GM10248 (cell line): ENCODE data around the gene SNF8.

Source experiments
- CTCF ChIA-PET: fragments of 300-600 bp; sonication (Branson Sonifier 250); formaldehyde crosslinking; extraction: SDS; loops from one replicate; lab custom pipeline; 2021; ENCODE audit warnings: antibody characterized with exemption; lab: Yijun Ruan, JAX
- POLR2A ChIA-PET: fragments of 350-650 bp; sonication (Branson Sonifier 250); formaldehyde crosslinking; extraction: SDS; loops from one replicate; lab custom pipeline; 2020; ENCODE audit warnings: antibody characterized with exemption; lab: Yijun Ruan, JAX
- DNase-seq: peaks from one replicate; pipeline ENCODE4 v3.0.0; 2012; ENCODE audit errors: extremely low spot score
- TF ChIP-seq, protein P1 (sequence below): IDR thresholded peaks from 2 replicates; pipeline ENCODE4 v1.5.1; 2012; ENCODE audit warnings: mild to moderate bottlenecking, low read depth; ENCODE audit errors: extremely low read depth, missing control alignments, control extremely low read depth

Gene SNF8

DNA sequence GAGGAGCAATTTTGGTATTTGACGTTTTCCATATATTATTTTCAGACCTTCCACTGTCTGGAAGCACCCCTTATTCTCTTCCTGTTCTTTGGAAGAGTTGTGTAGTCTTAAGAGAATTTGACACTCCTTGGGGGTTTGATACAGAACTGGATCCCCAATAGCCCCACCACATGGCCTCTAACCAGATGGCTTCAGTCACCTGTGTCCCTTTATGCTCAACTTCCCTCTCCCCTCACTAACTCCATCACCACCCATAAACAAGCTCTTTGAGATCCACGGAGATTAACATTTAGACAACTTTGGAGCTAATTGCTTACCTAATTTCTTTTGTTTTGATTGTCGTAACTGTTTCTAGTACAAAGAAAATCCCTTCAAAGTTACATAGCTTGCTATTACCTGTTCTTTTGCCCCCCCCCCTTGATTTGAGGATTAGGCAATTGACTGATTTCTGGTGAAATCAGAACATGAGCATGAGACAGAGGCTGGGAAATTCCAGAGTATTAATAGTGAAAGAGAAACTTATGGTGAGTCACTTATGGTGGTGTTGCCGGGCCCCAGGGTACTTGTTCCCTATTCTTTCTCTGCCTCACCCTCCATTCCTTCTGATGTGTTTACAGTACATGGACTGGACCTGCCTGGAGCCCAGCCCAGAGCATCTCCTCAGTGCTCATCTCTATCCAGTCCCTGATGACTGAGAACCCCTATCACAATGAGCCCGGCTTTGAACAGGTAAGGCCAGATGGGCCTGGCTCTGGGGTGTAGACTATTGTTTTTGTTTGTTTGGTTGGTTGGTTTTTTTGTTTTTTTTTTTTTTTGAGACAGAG, 29.0 kb downstream of the SNF8 start:
- CTCF ChIA-PET = interaction anchor here (0.9 to 2.2 kb wide), 9 partner anchors 8 to 237 kb away, joined by 3 to 10 read pairs (median 4); partner anchors contain the start of gene ATP5MC1
- POLR2A ChIA-PET = interaction anchor here (1.6 to 1.8 kb wide), 2 partner anchors 17 to 23 kb away, joined by 5 to 6 read pairs; partner anchors contain the start of gene ATP5MC1
- peak; percentile 76 for DNase-seq
- TF ChIP-seq, protein P1, sequence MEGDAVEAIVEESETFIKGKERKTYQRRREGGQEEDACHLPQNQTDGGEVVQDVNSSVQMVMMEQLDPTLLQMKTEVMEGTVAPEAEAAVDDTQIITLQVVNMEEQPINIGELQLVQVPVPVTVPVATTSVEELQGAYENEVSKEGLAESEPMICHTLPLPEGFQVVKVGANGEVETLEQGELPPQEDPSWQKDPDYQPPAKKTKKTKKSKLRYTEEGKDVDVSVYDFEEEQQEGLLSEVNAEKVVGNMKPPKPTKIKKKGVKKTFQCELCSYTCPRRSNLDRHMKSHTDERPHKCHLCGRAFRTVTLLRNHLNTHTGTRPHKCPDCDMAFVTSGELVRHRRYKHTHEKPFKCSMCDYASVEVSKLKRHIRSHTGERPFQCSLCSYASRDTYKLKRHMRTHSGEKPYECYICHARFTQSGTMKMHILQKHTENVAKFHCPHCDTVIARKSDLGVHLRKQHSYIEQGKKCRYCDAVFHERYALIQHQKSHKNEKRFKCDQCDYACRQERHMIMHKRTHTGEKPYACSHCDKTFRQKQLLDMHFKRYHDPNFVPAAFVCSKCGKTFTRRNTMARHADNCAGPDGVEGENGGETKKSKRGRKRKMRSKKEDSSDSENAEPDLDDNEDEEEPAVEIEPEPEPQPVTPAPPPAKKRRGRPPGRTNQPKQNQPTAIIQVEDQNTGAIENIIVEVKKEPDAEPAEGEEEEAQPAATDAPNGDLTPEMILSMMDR = no peak

DNA sequence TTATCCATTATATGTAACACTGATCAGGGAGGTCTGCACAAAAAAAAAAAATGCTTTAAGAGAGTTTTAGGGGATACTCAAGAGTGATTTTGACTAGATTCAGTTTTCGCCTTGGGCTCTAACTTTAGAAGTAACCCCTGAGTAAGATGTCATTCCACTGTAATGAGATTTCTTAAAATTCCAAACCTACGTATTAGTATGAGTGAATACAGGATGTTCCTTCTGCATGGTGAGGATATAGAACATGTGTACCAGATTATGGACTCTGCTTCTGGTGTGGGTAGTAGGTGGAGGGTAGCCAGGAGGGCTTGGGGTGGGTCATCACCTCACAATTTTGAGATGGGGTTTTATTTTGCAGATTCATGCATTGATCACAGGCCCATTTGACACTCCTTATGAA, 32.2 kb downstream of the SNF8 start:
- ChIA-PET CTCF (no interaction called here), POLR2A (no interaction called here)
- TF ChIP-seq, protein P1 = no peak
- no peak for DNase-seq

DNA sequence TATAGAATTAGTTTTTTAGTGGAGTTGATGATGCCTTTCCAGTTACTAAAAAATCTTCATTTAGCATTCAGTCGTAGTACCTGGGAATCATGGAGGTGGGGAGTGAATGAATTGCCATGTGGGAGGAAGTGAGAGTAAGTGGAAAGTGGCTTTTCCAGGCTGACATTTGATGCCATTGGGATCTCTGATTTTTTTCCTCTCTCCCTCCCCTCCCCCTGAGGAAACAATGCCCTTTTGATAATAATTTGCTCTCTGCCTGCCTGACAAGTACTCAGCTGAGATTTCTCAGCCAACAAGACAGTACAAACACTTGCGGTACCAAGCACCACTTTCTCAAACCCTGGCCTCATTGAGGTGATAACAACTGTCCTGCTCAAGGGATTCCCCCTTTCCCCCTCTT, 34.3 kb downstream of the SNF8 start:
- TF ChIP-seq, protein P1 = no peak
- ChIA-PET CTCF (interaction anchor here (1.2 kb wide), 1 partner anchor 38 kb away, joined by 3 read pairs; no protein-coding TSS in a partner anchor), POLR2A (no interaction called here)
- DNase-seq = no peak

DNA sequence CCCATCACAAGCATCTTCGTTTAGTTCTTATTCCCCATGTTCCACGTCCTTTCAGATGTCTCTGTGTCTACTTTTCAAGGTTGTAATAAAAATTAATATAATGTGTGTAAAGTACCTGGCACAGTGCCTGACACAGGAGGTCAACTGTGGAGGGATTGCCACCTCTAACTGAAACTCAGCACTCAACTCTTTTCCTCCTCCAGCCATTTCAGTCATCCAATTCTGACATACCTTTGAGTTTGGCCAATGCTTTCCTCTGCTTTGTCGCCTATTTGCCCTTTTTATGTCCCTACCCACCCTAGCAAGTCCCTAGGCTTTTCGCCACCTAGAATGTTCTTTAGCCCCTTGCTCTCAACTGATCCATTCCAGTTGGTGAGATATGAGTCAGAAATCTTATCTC, 34.9 kb downstream of the SNF8 start:
- DNase-seq = no peak
- TF ChIP-seq, protein P1 = no peak
- ChIA-PET POLR2A (interaction anchor here (0.6 to 2.0 kb wide), 2 partner anchors 17 to 104 kb away, joined by 4 to 7 read pairs; partner anchors contain the start of gene ATP5MC1), CTCF (interaction anchor here (2.9 kb wide), 3 partner anchors 16 to 31 kb away, joined by 8 to 17 read pairs (median 9); partner anchors contain the start of gene ATP5MC1)

DNA sequence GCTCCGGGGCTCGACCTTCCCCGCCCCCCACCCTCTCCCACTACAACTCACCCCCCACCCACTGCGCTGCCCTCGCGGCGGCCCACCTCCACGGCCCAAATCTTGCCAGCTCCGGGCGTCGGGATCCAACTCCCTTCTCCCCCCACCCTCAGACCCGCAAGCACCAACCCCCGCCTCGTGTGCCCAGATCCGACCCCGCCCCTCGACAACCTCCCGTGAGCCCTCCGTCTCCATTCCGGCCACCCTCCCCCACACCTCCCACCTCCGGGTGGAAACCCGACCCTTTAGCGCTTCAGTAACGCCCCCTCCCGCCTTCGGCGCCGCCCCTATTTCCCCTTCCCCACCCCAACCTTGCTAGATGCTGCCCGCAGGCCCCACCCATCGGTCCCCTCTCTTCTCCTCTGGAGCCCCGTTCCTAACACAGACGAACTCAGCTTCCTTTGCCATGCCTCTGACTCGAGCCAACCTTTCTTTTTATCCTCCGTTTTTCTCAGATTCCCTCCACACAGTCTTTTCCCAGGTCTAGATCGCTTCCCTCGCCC, 35.7 kb downstream of the SNF8 start:
- DNase-seq = peak; percentile 87
- CTCF ChIA-PET = interaction anchor here (1.1 to 2.9 kb wide), 6 partner anchors 15 to 127 kb away, joined by 3 to 17 read pairs (median 6); partner anchors contain the start of gene ATP5MC1
- POLR2A ChIA-PET = interaction anchor here (0.6 to 2.0 kb wide), 4 partner anchors 9 to 103 kb away, joined by 3 to 7 read pairs (median 6); partner anchors contain the start of gene ATP5MC1
- TF ChIP-seq, protein P1 = no peak
